Activated CD8-positive, alpha-beta memory T cell treated with anti-CD3 and anti-CD28 coated beads for 48 hours (primary cell): ENCODE results near the gene IPMK.
"Not testable (repeated sequence)": the region's sequence is repeated elsewhere in the genome, so short reads cannot be mapped to it uniquely, and the experiment has no call there.

Source experiments
- DNase-seq, 3 experiments: peaks; one replicate each; pipeline ENCODE4 v3.0.0-alpha.2; 2020; ENCODE audit warnings: low read depth in 2 of 3, low spot score in 2 of 3

The IPMK gene

DNA sequence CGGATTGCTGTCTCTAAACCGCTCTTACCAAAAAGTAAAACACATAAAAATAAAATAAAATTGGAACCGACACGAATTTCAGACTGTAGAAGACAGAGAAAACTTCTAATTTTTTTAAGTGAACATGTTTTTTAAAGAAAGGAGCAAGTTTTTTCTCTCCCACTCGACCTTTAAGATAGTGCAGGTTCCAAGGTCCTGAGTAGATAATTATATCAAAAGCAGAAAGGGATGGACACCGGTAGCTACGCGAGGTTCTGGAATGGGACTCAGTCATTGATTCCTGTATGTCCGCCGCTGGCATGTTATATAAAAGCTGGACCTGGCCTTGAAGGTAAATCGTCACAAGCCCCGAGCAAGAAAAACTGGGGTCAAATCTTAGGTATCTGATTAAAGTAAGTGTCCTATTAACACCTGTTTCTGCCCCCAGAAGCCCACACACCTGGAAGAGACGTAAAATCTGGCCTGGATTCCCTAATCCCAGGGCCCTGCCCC, 806 bp upstream of the IPMK start:
- no peak for DNase-seq

GRCh38 chr10:58266826-58267712, 625 bp downstream of the IPMK start:
- peak in 2 of 3 experiments; percentile 16 to 17 for DNase-seq

DNA sequence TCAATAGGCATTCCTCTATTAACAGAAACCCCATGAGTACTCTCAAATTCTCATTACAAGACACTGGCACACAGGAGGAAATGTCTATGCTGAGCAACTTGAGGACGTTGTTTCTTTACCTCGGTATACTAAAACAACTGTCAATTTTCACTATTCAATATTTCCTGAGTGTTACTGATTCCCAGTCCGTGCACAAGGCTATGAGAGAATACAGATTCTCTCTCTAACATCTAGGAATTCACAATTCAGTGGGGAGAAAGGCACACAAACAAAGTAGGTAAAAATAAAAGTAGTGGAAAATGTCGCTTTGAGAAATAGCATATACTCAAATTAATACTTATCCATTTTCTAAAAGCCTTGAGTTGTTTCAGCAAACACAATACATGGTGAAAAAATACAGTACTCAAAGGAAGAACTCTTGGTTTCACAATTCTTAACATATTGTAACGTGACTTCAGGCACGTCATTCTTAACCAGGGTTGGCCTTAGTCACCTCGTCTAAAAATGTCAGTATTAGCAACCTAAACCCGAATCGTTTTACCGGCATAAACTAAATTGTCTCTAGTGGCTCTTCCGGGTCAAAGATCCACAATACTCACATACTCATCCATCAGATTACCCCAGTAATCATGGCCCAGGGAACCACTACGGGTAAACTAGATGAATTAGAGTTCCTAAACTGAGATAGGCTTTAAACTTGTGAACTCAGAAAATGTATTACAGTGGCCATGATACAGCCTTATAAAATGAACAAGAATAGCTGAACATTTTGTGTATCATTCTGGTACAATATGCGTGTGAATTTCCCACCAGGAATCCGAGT, 1.5 kb downstream of the IPMK start:
- no peak for DNase-seq

- DNase-seq = no peak
Measured at GRCh38 chr10:58265249-58265648, 2.4 kb downstream of the IPMK start.

DNA sequence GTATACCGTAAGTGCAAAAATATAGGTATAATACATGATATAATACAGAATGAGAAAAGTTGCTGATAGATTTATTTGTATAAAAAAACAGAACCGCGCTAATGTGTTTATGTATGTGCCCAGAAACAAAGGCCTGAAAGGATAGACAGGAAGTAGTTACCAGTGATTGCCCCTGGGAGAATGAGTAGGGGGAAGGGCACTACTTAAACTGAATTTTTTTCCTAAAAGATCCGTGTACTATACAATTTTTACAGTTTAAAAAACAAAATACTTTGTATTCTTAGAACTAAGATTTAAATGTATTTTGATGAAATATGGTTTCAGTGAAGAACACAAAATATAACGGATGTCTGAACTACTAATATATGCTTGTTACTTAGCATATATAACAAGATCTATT, 2.9 kb downstream of the IPMK start:
- no peak for DNase-seq

DNA sequence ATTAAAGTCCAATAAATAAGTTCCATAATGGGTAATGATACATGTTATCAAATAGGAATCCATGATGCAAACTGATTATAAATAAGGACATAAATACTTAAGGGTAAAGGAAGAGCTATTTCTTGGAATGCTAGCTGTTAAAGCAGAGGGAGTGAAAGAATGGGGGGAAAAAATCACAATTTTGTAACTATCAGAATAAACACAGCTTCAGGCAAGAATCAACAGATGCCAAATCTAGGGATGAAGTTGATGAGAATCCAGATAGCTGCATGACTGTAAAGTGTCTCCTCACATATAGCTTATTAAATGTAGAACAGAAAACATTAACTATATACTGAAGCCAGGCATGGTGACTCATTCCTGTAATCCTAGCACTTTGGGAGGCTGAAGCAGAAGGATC, 4.9 kb downstream of the IPMK start:
- no peak for DNase-seq

DNA sequence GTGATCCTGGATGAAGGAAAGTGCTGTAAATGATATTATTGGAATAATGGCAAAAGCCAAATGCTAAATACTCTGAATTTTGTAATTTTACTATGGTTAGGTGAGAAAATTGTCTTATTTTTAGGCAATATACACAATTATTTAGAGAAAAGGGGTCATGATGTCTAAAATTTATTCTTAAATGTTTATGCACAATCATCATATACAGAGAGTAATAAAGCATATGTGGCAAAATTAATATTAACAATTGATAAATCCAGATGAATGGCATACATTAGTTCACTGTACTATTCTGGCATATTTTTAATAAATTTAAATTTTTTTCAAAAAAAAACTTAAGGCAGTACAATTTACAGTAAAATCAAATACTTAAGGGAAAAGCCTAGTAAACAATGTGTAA, 7.4 kb downstream of the IPMK start:
- no peak for DNase-seq

- no peak for DNase-seq
Measured at GRCh38 chr10:58258977-58259692, 8.6 kb downstream of the IPMK start.

DNA sequence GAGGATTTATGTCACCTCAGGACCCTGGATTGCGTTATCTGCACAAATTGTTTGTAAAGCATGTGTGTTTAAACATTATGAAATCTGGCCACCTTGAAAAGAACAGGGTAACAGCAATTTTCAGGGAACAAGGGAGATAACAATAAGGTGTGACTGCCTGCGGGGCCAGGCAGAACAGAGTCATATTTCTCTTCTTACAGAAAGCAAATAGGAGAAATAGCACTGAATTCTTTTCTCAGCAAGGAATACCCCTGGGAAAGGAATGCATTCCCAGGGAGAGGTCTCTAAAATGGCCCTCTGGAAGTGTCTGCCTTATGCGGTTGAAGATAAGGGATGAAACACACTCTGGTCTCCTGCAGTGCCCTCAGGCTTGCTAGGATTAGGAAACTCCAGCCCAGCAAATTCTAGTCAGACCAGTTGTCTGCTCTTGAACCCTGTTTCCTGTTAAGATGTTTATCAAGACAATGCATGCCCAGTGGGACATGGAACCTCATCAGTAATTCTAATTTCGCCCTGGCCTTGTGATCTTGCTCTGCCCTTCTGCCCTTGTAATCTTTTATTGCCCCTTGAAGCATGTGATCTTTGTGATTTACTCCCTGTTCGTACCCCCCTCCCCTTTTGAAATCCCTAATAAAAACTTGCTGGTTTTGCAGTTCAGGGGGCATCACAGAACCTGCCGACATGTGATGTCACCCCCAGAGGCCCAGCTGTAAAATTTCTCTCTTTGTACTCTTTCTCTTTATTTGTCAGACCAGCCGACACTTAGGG, 11.5 kb downstream of the IPMK start:
- not testable (repeated sequence) for DNase-seq

DNA sequence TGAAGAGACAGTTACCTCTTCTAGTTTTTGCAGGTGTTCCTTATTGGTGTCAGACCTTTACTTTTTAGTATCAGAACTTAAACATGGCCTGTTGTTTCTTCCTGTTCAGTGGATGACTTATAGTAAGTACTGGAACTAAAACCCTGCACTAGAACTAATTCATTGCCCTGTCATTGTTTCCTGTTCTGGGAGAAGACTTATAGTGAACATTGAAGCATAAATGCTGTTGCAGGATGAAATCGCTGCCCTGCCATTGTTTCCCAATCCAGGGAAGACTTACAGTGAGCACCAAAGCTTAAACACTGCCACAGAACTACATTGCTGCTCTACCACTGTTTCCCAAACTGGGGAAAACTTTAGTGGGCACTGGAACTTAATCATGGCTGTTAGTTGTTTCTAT, 13.1 kb downstream of the IPMK start:
- DNase-seq = no peak

DNA sequence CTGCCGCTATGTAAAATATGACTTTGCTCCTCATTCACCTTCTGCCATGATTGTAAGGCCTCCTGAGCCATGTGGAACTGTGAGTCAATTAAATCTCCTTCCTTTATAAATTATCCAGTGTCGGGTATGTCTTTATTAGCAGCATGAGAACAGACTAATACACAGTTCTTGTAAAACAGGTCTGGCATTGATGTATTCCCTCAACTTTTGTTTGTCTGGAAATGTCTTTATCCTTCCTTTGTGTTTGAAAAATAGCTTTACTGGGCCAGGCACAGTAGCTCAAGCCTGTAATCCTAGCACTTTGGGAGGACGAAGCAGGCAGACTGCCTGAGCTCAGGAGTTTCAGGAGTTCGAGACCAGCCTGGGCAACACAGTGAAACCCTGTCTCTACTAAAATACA, 14.5 kb downstream of the IPMK start:
- no peak for DNase-seq

GRCh38 chr10:58244666-58245065, 23.0 kb downstream of the IPMK start:
- DNase-seq = not testable (repeated sequence)

DNA sequence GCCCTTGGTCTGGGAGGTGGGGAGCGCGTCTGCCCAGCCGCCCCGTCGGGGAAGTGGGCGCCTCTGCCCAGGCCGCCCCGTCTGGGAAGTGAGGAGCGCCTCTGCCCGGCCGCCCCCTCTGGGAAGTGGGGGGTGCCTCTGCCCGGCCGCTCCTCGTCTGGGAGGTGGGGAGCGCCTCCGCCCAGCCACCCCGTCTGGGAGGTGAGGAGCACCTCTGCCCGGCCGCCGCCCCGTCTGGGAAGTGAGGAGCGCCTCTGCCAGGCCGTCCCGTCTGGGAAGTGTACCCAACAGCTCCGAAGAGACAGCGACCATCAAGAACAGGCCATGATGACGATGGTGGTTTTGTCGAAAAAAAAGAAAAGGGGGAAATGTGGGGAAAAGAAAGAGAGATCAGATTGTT, 23.5 kb downstream of the IPMK start:
- DNase-seq = not testable (repeated sequence)

- DNase-seq = not testable (repeated sequence)
Measured at GRCh38 chr10:58243801-58244200, 23.9 kb downstream of the IPMK start.

GRCh38 chr10:58243269-58243668, 24.4 kb downstream of the IPMK start:
- DNase-seq = no peak

DNA sequence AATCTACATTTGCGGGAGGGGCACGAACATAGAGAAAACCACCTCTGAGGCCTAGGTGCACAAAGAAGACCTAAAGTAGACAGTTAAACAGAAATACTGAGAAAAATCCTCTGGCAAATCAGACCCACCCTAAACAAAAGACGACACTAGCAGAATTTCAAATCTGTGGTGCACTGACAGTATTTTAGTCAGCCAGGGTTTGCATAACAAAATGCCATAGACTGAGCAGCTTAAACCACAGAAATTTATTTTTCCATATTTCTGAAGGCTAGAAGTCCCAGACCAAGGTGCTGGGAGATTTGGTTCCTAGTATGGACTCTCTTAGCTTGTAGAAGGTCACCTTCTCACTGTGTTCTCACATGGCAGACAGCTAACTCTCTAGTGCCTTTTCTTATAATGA, 26.3 kb downstream of the IPMK start:
- DNase-seq = no peak

DNA sequence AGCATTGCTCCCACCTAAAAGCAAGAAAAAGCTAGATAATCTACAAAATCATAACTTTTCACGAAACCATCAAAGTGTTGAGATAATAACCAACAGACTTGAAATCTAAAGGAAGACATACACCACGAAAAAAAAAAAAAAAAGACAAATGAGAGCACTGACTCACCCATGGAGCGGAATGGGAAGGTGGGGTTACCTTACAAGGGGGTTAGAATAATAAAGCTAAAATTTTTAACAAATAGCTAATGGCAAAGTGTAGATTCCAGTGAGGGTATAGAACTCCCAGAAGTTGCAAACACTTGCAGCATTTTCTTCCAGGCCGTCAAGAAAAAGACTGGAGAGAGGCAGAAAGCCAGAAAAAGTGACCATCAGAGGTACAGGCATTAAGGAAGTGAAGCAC, 27.2 kb downstream of the IPMK start:
- no peak for DNase-seq

DNA sequence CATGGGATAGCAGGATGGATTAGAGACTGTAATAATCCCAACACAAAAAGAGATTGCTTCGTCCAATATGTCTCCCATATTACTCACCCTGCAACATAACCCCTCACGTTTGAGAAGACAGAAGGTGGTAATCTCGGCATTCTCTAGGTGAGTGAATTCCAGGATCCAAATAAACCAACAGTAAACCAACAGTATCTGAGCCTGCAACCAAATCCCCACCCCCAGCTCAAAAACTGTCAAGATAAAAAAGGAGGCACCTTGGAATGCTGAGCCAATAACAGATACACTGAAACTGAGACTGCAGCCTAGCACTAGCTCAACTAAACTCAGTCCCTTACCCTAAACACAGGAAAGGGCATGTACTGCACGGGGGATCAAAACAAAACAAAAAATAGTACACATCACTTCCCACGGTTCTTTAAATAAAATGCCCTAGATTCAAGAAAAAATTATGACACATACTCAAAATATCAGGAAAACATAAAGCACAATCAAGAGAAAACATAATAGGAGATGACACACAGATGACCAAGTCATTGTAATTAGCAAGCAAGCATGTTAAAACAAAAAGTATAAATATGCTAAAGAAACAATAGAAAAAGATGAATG, 28.0 kb downstream of the IPMK start:
- no peak for DNase-seq

DNA sequence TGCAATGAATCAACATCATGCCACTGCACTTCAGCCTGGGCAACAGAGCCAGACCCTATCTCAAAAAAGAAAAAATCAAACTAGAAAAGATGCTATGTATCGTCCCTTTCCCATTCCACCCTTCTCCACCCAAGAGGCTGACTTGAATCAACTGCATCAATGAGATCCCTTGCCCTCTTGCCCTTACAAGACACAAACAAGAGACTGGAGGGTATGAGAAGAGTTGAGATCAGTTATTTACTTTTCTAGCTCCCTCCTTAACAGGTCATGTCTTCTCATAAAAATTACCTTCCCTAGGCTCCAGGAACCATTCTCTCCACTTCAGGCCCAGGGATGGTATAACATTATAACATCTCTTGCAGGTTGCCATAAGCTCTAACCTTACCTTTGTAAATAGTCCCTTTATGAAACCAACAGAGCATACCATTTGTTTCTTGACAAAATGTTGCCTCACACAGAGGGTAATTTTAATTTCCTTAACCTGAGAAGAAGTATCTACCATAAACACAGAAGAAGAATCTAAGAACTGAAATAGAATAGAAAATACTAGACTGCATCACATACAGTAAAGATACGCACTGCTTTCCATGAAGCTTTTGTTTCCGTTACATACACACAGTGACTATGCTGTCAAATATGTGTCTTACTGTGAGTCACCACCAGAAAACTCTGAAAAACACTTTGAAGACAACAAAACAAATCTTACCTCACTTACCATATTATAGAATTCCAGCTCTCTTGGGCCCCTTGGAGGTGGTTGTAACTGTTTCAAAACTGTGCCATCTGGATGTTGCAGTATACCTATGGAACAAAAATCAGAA, 30.5 kb downstream of the IPMK start:
- DNase-seq = no peak
